K562 (cell line): ENCODE results near the gene CDK11A. TPM values are rescaled to one million over a fixed set of nuclear protein-coding genes. Genes with fewer than 3 reads are reported as not detected.
"Not testable (repeated sequence)": the region's sequence is repeated elsewhere in the genome, so short reads cannot be mapped to it uniquely, and the experiment has no call there.

Source experiments
- CCNT2 ChIP-seq: IDR thresholded peaks from 2 replicates; pipeline ENCODE4 v1.6.1; 2011; ENCODE audit warnings: borderline replicate concordance, low read depth, mild to moderate bottlenecking, moderate library complexity, mixed read lengths, low read length; ENCODE audit not compliant: insufficient read length; ENCODE audit errors: extremely low read depth
- CREB1 ChIP-seq, 2 experiments: sonication (generic) in 1 of 2; formaldehyde crosslinking in 1 of 2; IDR thresholded peaks; 2 replicates each; pipeline versions ENCODE4 v1.6.1 to v1.8.0; 2012 to 2022; ENCODE audit warnings: inconsistent platforms in 1 of 2, mild to moderate bottlenecking in 1 of 2, missing genetic modification reagents in 1 of 2, moderate library complexity in 1 of 2
- CXXC5 ChIP-seq: fragments of 250-450 bp; sonication (Bioruptor Pico); IDR thresholded peaks from 2 replicates; pipeline ENCODE4 v1.8.0; 2022; ENCODE audit warnings: inconsistent platforms, mild to moderate bottlenecking, moderate library complexity
- EP400 ChIP-seq: fragments of 450-650 bp; IDR thresholded peaks from 2 replicates; pipeline ENCODE4 v1.6.1; 2017; ENCODE audit warnings: antibody characterized with exemption, mild to moderate bottlenecking, moderate library complexity
- FOXK2 ChIP-seq, 2 experiments: fragments of 450-650 bp; IDR thresholded peaks in 1 of 2; conservative IDR thresholded peaks in 1 of 2; 2 replicates each; pipeline ENCODE4 v1.6.1; 2016; ENCODE audit warnings: low read depth in 2 of 2, mild to moderate bottlenecking in 1 of 2
- FOXM1 ChIP-seq, 2 experiments: fragments of 450-650 bp in 1 of 2; sonication (generic) in 1 of 2; formaldehyde crosslinking in 1 of 2; IDR thresholded peaks; 2 replicates each; pipeline versions ENCODE4 v1.6.1 to v1.9.0; 2017 to 2022; ENCODE audit warnings: low read depth in 2 of 2, mild to moderate bottlenecking in 2 of 2, missing genetic modification reagents in 1 of 2, moderate library complexity in 1 of 2
- MNT ChIP-seq, 2 experiments: fragments of 450-650 bp; conservative IDR thresholded peaks; 2 replicates each; pipeline ENCODE4 v1.6.1; 2017; ENCODE audit warnings: mild to moderate bottlenecking in 2 of 2, moderate library complexity in 2 of 2
- NKRF ChIP-seq: fragments of 450-650 bp; IDR thresholded peaks from 2 replicates; pipeline ENCODE4 v1.6.1; 2016; ENCODE audit warnings: borderline replicate concordance
- POLR2G ChIP-seq: fragments of 200-400 bp; formaldehyde crosslinking; IDR thresholded peaks from 2 replicates; pipeline ENCODE4 v1.6.1; 2017; ENCODE audit warnings: low read depth, mild to moderate bottlenecking, antibody characterized with exemption, low read length, moderate library complexity
- PRDM10 ChIP-seq: fragments of 450-650 bp; IDR thresholded peaks from 2 replicates; pipeline ENCODE4 v1.6.1; 2018; ENCODE audit not compliant: partially characterized antibody
- PRMT5 ChIP-seq: sonication (generic); formaldehyde crosslinking; IDR thresholded peaks from 2 replicates; pipeline ENCODE4 v1.5.0; 2020; ENCODE audit warnings: missing genetic modification reagents
- RB1 ChIP-seq: fragments of 450-650 bp; IDR thresholded peaks from 2 replicates; pipeline ENCODE4 v1.6.1; 2017; ENCODE audit warnings: low read depth, mild to moderate bottlenecking
- TFAP4 ChIP-seq: sonication (generic); formaldehyde crosslinking; IDR thresholded peaks from 2 replicates; pipeline ENCODE4 v1.8.0; 2022; ENCODE audit warnings: missing genetic modification reagents, mild to moderate bottlenecking, moderate library complexity, borderline replicate concordance
- TOE1 ChIP-seq, 2 experiments: fragments of 450-650 bp in 1 of 2; sonication (generic) in 1 of 2; formaldehyde crosslinking in 1 of 2; IDR thresholded peaks; 2 replicates each; pipeline versions ENCODE4 v1.7.1 to v1.8.0; 2016 to 2022; ENCODE audit warnings: borderline replicate concordance in 2 of 2, mild to moderate bottlenecking in 2 of 2, antibody characterized with exemption in 1 of 2, inconsistent platforms in 1 of 2, low read depth in 1 of 2, missing genetic modification reagents in 1 of 2, moderate library complexity in 1 of 2
- polyA plus RNA-seq, 8 experiments: library from polyadenylated mRNA; depleted of rRNA in 4 of 8; stranded (reverse) in 5 of 8; unstranded in 3 of 8; fragments of >200 nt; fragmentation: Nextera tagmentation in 2 of 8; fragmentation: Illumina TruSeq in 1 of 8; extraction: Ambion mirVana in 2 of 8; extraction: Trizol in 1 of 8; gene quantifications; 2 replicates each; pipeline versions ENCODE4 v1.2.1 to v1.2.3, GENCODE V29; 2011 to 2014; ENCODE audit warnings: inconsistent platforms in 1 of 8, missing spikeins in 1 of 8
- total RNA-seq, 7 experiments: library from RNA; depleted of rRNA in 6 of 7; stranded (reverse); fragments of >200 nt in 6 of 7; fragmentation: Illumina TruSeq in 2 of 7; extraction: Trizol in 2 of 7; gene quantifications; 2 replicates each; pipeline versions ENCODE4 v1.2.1 to v1.2.3, GENCODE V29; 2011 to 2021; ENCODE audit warnings: low replicate concordance in 1 of 7

Gene CDK11A
- total and polyA plus RNA-seq, 9 of the 15 experiments (the other 6 are each of a cell fraction or from before 2014, with no cell fraction given): 4.5 to 71.0 (median 43.9) TPM

GRCh38 chr1:1745651-1746565 lies 21.8 kb upstream of the CDK11A start (continued):
- TF ChIP-seq PRDM10 (peak; percentile 99), NKRF (0 out of 2 replicates have a peak, but pooled peaks have one; percentile 30), CREB1 (CRISPR knock-in tag; IDR thresholded peaks at IDR 0.05) (peak; percentile 51; the same call in 1 of the 2 replicates), CXXC5 (CRISPR knock-in tag) (peak; percentile 76), CCNT2 (peak; percentile 48), TFAP4 (CRISPR knock-in tag) (peak; percentile 82), FOXK2 (conservative IDR thresholded peaks at IDR 0.05 in 1 of 2, IDR thresholded peaks at IDR 0.05 in 1 of 2; ENCODE audit: low read depth in 2 of 2) (peak in 1 of 2 experiments; percentile 100; a peak in 2 of 4 replicates), FOXM1 (IDR thresholded peaks at IDR 0.05; ENCODE audit: low read depth) (0 out of 2 replicates have a peak, but pooled peaks have one; percentile 44), MNT (conservative IDR thresholded peaks at IDR 0.05) (peak; percentile 51 to 70; a peak in 3 of 4 replicates), PRMT5 (CRISPR knock-in tag) (peak; percentile 87; the same call in 1 of the 2 replicates), POLR2G (peak; percentile 30; the same call in 1 of the 2 replicates), TOE1 (IDR thresholded peaks at IDR 0.05; ENCODE audit: borderline replicate concordance) (peak; percentile 89), RB1 (peak; percentile 74), EP400 (peak; percentile 63)
- not testable (repeated sequence) for TF ChIP-seq CREB1 (IDR thresholded peaks at IDR 0.05); FOXM1 (CRISPR knock-in tag; IDR thresholded peaks at IDR 0.05; ENCODE audit: low read depth); TOE1 (CRISPR knock-in tag; IDR thresholded peaks at IDR 0.05; ENCODE audit: borderline replicate concordance, low read depth)
